ENCODE data around the gene FAM98A. TPM values are rescaled to one million over a fixed set of nuclear protein-coding genes. Genes with fewer than 3 reads are reported as not detected.

The FAM98A gene
- total and polyA plus RNA-seq, 12 donors: 16.0 to 118 (median 50.5) TPM

- intact Hi-C loops (cut with DNase I): no loop called here
- Histone ChIP-seq H3K9me3 (replicated peaks in 1 of 3) (no peaks in the 10 kb centered on the region), H3K4me1 (replicated peaks in 1 of 2) (no peaks in the 10 kb centered on the region), H3K36me3 (replicated peaks in 1 of 2) (no peaks in the 10 kb centered on the region), H3K27me3 (no peaks in the 10 kb centered on the region), H3K27ac (no peak overlapping the region), H3K4me3 (no peak overlapping the region)
- no peak for DNase-seq
- WGBS, 4 donors: 47 to 65% (median 57%) methylated on average over 1 of the region's 1 CpG
- TF ChIP-seq POLR2A (IDR thresholded peaks at IDR 0.05) (no peak), CTCF (IDR thresholded peaks at IDR 0.05) (no peak)
Measured at GRCh38 chr2:33636001-33636400, 36.9 kb upstream of the FAM98A start.

GRCh38 chr2:33634261-33634910 is 35.3 kb upstream of the FAM98A start:
- DNase-seq: no peak
- Histone ChIP-seq H3K27ac (no peak overlapping the region), H3K27me3 (no peaks in the 10 kb centered on the region), H3K4me3 (no peak overlapping the region), H3K4me1 (replicated peaks in 1 of 2) (no peaks in the 10 kb centered on the region), H3K36me3 (replicated peaks in 1 of 2) (no peaks in the 10 kb centered on the region), H3K9me3 (replicated peaks in 1 of 3) (no peaks in the 10 kb centered on the region)
- intact Hi-C loops (cut with DNase I): no loop called here
- WGBS, 4 donors: 87 to 89% (median 88%) methylated on average over 4 of the region's 4 CpGs
- TF ChIP-seq CTCF (IDR thresholded peaks at IDR 0.05) (no peak), POLR2A (IDR thresholded peaks at IDR 0.05) (no peak)

GRCh38 chr2:33633315-33633714 is 34.2 kb upstream of the FAM98A start:
- Histone ChIP-seq H3K36me3 (replicated peaks in 1 of 2) (no peaks in the 10 kb centered on the region), H3K9me3 (replicated peaks in 1 of 3) (no peaks in the 10 kb centered on the region), H3K27ac (no peak overlapping the region), H3K4me3 (no peak overlapping the region), H3K27me3 (no peaks in the 10 kb centered on the region), H3K4me1 (replicated peaks in 1 of 2) (no peaks in the 10 kb centered on the region)
- intact Hi-C loops (cut with DNase I): no loop called here
- no peak for DNase-seq
- 67 to 95% (median 85%) methylated on average over 2 of the region's 2 CpGs for WGBS, 4 donors
- no peak for TF ChIP-seq POLR2A (IDR thresholded peaks at IDR 0.05)
- no peak for TF ChIP-seq CTCF (IDR thresholded peaks at IDR 0.05)

GRCh38 chr2:33632831-33633230 is 33.7 kb upstream of the FAM98A start:
- no peak for DNase-seq
- Histone ChIP-seq H3K36me3 (replicated peaks in 1 of 2) (no peaks in the 10 kb centered on the region), H3K4me3 (no peak overlapping the region), H3K27me3 (no peaks in the 10 kb centered on the region), H3K27ac (no peak overlapping the region), H3K9me3 (replicated peaks in 1 of 3) (no peaks in the 10 kb centered on the region), H3K4me1 (replicated peaks in 1 of 2) (no peaks in the 10 kb centered on the region)
- TF ChIP-seq POLR2A (IDR thresholded peaks at IDR 0.05): no peak
- no peak for TF ChIP-seq CTCF (IDR thresholded peaks at IDR 0.05)
- intact Hi-C loops (cut with DNase I): no loop called here
- WGBS, 4 donors: 84 to 95% (median 92%) methylated on average over 2 of the region's 2 CpGs

Data from adrenal gland (tissue), 12 donors.